Measurements from ENCODE around the gene FGD5. TPM values are rescaled to one million over a fixed set of nuclear protein-coding genes. Genes with fewer than 3 reads are reported as not detected.

Gene FGD5
- polyA plus RNA-seq, 1 of the 3 experiments (the other 2 are of a cell fraction), result not detected

GRCh38 chr3:14834807-14835466, 16.2 kb downstream of the FGD5 start:
- Histone ChIP-seq H3K4me2 (no peak overlapping the region), H3F3A (replicated peaks; ENCODE audit: insufficient read depth) (no peaks in the 10 kb centered on the region), H2AFZ (ENCODE audit: low read depth) (no peak overlapping the region), H3K36me3 (replicated peaks in 1 of 2; ENCODE audit: control insufficient read depth in 1 of 2, insufficient read depth in 2 of 2, low read length in 1 of 2) (no peaks in the 10 kb centered on the region), H3K9me2 (no peaks in the 10 kb centered on the region), H3K27me3 (ENCODE audit: insufficient read depth) (peaks cover 17% of the 10 kb centered on the region), H3K79me2 (ENCODE audit: insufficient read depth) (no peaks in the 10 kb centered on the region), H3K9ac (no peak overlapping the region), H4K20me1 (ENCODE audit: insufficient read depth) (no peaks in the 10 kb centered on the region), H3K27ac (ENCODE audit: low read depth in 2 of 2, low read length in 1 of 2) (no peak overlapping the region), H3K4me3 (ENCODE audit: low read depth in 2 of 2, low read length in 1 of 2) (no peak overlapping the region), H3K4me1 (ENCODE audit: control insufficient read depth in 1 of 2, insufficient read depth in 2 of 2, low read depth in 1 of 2, low read length in 1 of 2) (peaks cover 0 to 35% of the 10 kb centered on the region in 2 experiments; a peak in 2 of 4 replicates), H3K9me3 (no peaks in the 10 kb centered on the region)
- POLR2A ChIA-PET, result no interaction called here
- CTCF ChIA-PET, result interaction anchor here (1.0 to 1.5 kb wide), 2 partner anchors 13 to 27 kb away, joined by 3 to 5 read pairs; no protein-coding TSS in a partner anchor
- DNase-seq, result no peak
- WGBS (ENCODE audit: low lambda C conversion rate), result 73% methylated on average over 10 of the region's 15 CpGs
- TF ChIP-seq MEF2A (IDR thresholded peaks at IDR 0.05; ENCODE audit: borderline replicate concordance, low read depth) (no peak), CHD2 (IDR thresholded peaks at IDR 0.05; ENCODE audit: low read length, partially characterized antibody) (no peak), REST (IDR thresholded peaks at IDR 0.05; ENCODE audit: low read depth, low read length) (no peak), TAF1 (IDR thresholded peaks at IDR 0.05; ENCODE audit: borderline replicate concordance, low read depth, low read length) (no peak), USF1 (IDR thresholded peaks at IDR 0.05; ENCODE audit: borderline replicate concordance, low read depth) (no peak), RXRA (IDR thresholded peaks at IDR 0.05; ENCODE audit: borderline replicate concordance, low read depth) (no peak), ELF1 (IDR thresholded peaks at IDR 0.05) (no peak), SMC3 (IDR thresholded peaks at IDR 0.05; ENCODE audit: low read depth, low read length) (no peak), GATA2 (CRISPR knock-in tag; IDR thresholded peaks at IDR 0.05) (no peak), MXI1 (IDR thresholded peaks at IDR 0.05; ENCODE audit: low read depth, low read length) (no peak), USF2 (IDR thresholded peaks at IDR 0.05; ENCODE audit: borderline replicate concordance, low read depth, low read length) (no peak), FOXM1 (IDR thresholded peaks at IDR 0.05; ENCODE audit: low read depth) (no peak), EZH2phosphoT487 (IDR thresholded peaks at IDR 0.05; ENCODE audit: borderline replicate concordance, low read depth) (no peak)

All from SK-N-SH (cell line).